ENCODE measurements around the gene RIPOR1. TPM values are rescaled to one million over a fixed set of nuclear protein-coding genes. Genes with fewer than 3 reads are reported as not detected.

Gene RIPOR1
- total and polyA plus RNA-seq, 7 donors = 16.5 to 58.1 (median 34.1) TPM

- TF ChIP-seq CTCF (IDR thresholded peaks at IDR 0.05) = no peak
- H3K4me3 ChIP-seq = no peak overlapping the region
- intact Hi-C loops (cut with DNase I) = no loop called here
- WGBS, 3 donors = 60 to 74% (median 66%) methylated on average over 4 of the region's 4 CpGs
- H3K27ac ChIP-seq = no peak overlapping the region
- DNase-seq (no peak), ATAC-seq (no peak)
- no peaks in the 10 kb centered on the region for H3K27me3 ChIP-seq (ENCODE audit: insufficient read depth in 3 of 3, low read length in 2 of 3)
- H3K4me1 ChIP-seq = no peaks in the 10 kb centered on the region
- H3K36me3 ChIP-seq (ENCODE audit: insufficient read depth in 1 of 2, low read depth in 1 of 2) = peaks cover 0 to 6% of the 10 kb centered on the region in 2 donors
- no peaks in the 10 kb centered on the region for H3K9me3 ChIP-seq
Observed at GRCh38 chr16:67489401-67490083, 39.1 kb upstream of the RIPOR1 start.

- H3K36me3 ChIP-seq (ENCODE audit: insufficient read depth in 1 of 2, low read depth in 1 of 2) = no peaks in the 10 kb centered on the region
- intact Hi-C loops (cut with DNase I) = no loop called here
- no peak for TF ChIP-seq CTCF (IDR thresholded peaks at IDR 0.05)
- H3K4me3 ChIP-seq = no peak overlapping the region
- WGBS, 3 donors = 88 to 89% (median 88%) methylated on average over 8 of the region's 8 CpGs
- no peaks in the 10 kb centered on the region for H3K27me3 ChIP-seq (ENCODE audit: insufficient read depth in 3 of 3, low read length in 2 of 3)
- ATAC-seq (no peak), DNase-seq (no peak)
- H3K4me1 ChIP-seq = no peaks in the 10 kb centered on the region
- no peaks in the 10 kb centered on the region for H3K9me3 ChIP-seq
- no peak overlapping the region for H3K27ac ChIP-seq
Observed at GRCh38 chr16:67490335-67491096, 38.1 kb upstream of the RIPOR1 start.

GRCh38 chr16:67499106-67499505 lies 29.5 kb upstream of the RIPOR1 start:
- 41 to 51% (median 45%) methylated on average over 4 of the region's 4 CpGs for WGBS, 3 donors
- Histone ChIP-seq H3K4me1 (no peaks in the 10 kb centered on the region), H3K4me3 (no peak overlapping the region), H3K27me3 (ENCODE audit: insufficient read depth in 3 of 3, low read length in 2 of 3) (no peaks in the 10 kb centered on the region), H3K27ac (no peak overlapping the region), H3K36me3 (ENCODE audit: insufficient read depth in 1 of 2, low read depth in 1 of 2) (peaks cover 0 to 4% of the 10 kb centered on the region in 2 donors), H3K9me3 (no peaks in the 10 kb centered on the region)
- TF ChIP-seq CTCF (IDR thresholded peaks at IDR 0.05) = no peak
- ATAC-seq = peak; percentile 46 to 59 (median 56)
- DNase-seq = peak; percentile 46 to 68
- intact Hi-C loops (cut with DNase I) = no loop called here

GRCh38 chr16:67504031-67505021 lies 24.3 kb upstream of the RIPOR1 start:
- 62 to 67% (median 66%) methylated on average over 9 of the region's 9 CpGs for WGBS, 3 donors
- H3K27me3 ChIP-seq (ENCODE audit: insufficient read depth in 3 of 3, low read length in 2 of 3) = no peaks in the 10 kb centered on the region
- H3K4me1 ChIP-seq = no peaks in the 10 kb centered on the region
- no peaks in the 10 kb centered on the region for H3K36me3 ChIP-seq (ENCODE audit: insufficient read depth in 1 of 2, low read depth in 1 of 2)
- peak; percentile 41 to 72 for DNase-seq
- no peak overlapping the region for H3K4me3 ChIP-seq
- peak in 3 of 4 donors; percentile 46 to 67 (median 52) for ATAC-seq
- no peak for TF ChIP-seq CTCF (IDR thresholded peaks at IDR 0.05)
- intact Hi-C loops (cut with DNase I) = no loop called here
- H3K27ac ChIP-seq = peak overlapping the region; percentile 46
- no peaks in the 10 kb centered on the region for H3K9me3 ChIP-seq
